Astrocyte (in vitro differentiated cells and primary cell): ENCODE results near the gene ZXDC. TPM values are rescaled to one million over a fixed set of nuclear protein-coding genes. Genes with fewer than 3 reads are reported as not detected.

Experiments used
- DNase-seq: peaks from one replicate; pipeline ENCODE4 v3.0.0-alpha.2; 2010; ENCODE audit warnings: low read depth
- FAIRE-seq: peaks from 2 replicates; lab custom pipeline; 2011; peaks lifted over from hg19 to GRCh38; lab: Jason Lieb, UNC
- H2AFZ ChIP-seq: 2 replicates; pipeline ENCODE4 v1.6.0; 2012; ENCODE audit warnings: low read depth, low read length, inconsistent platforms
- H3K27ac ChIP-seq: 2 replicates; pipeline ENCODE4 v1.5.1; 2011; ENCODE audit warnings: low read depth, low read length, inconsistent platforms
- H3K27me3 ChIP-seq: 2 replicates; pipeline ENCODE4 v1.6.0; 2011; ENCODE audit warnings: low read length, inconsistent platforms; ENCODE audit not compliant: insufficient read depth
- H3K36me3 ChIP-seq: 2 replicates; pipeline ENCODE4 v1.5.1; 2011; ENCODE audit warnings: low read length, inconsistent platforms; ENCODE audit not compliant: insufficient read depth
- H3K4me1 ChIP-seq: 2 replicates; pipeline ENCODE4 v1.5.1; 2011; ENCODE audit warnings: low read length, inconsistent platforms; ENCODE audit not compliant: insufficient read depth
- H3K4me2 ChIP-seq: 2 replicates; pipeline ENCODE4 v1.6.0; 2012; ENCODE audit warnings: low read length, inconsistent platforms
- H3K4me3 ChIP-seq: 2 replicates; pipeline ENCODE4 v1.5.1; 2011; ENCODE audit warnings: low read depth, mild to moderate bottlenecking, low read length, inconsistent platforms; ENCODE audit not compliant: insufficient read depth
- H3K79me2 ChIP-seq: 2 replicates; pipeline ENCODE4 v1.6.0; 2012; ENCODE audit warnings: mild to moderate bottlenecking, low read length, inconsistent platforms; ENCODE audit not compliant: insufficient read depth
- H3K9ac ChIP-seq: 2 replicates; pipeline ENCODE4 v1.6.0; 2012; ENCODE audit warnings: mild to moderate bottlenecking, low read length, inconsistent platforms
- H3K9me3 ChIP-seq: 2 replicates; pipeline ENCODE4 v1.5.1; 2012; ENCODE audit warnings: low read depth, mild to moderate bottlenecking, low read length, inconsistent platforms; ENCODE audit not compliant: insufficient read depth
- H4K20me1 ChIP-seq: 2 replicates; pipeline ENCODE4 v1.6.0; 2012; ENCODE audit warnings: low read length, inconsistent platforms; ENCODE audit not compliant: insufficient read depth
- H3K27ac Mint-ChIP-seq: one replicate; pipeline ENCODE4 v1.8.0; 2021; ENCODE audit warnings: mild to moderate bottlenecking, mixed read lengths; ENCODE audit not compliant: unreplicated experiment
- H3K27me3 Mint-ChIP-seq: one replicate; pipeline ENCODE4 v1.8.0; 2021; ENCODE audit warnings: low read depth, mixed read lengths; ENCODE audit not compliant: unreplicated experiment
- H3K36me3 Mint-ChIP-seq: one replicate; pipeline ENCODE4 v1.8.0; 2021; ENCODE audit warnings: low read depth, mixed read lengths; ENCODE audit not compliant: unreplicated experiment
- H3K4me1 Mint-ChIP-seq: one replicate; pipeline ENCODE4 v1.8.0; 2021; ENCODE audit warnings: low read depth, mixed read lengths; ENCODE audit not compliant: unreplicated experiment
- H3K4me3 Mint-ChIP-seq: one replicate; pipeline ENCODE4 v1.8.0; 2021; ENCODE audit warnings: mild to moderate bottlenecking, moderate library complexity, mixed read lengths; ENCODE audit not compliant: unreplicated experiment
- H3K9me3 Mint-ChIP-seq: one replicate; pipeline ENCODE4 v1.8.0; 2021; ENCODE audit warnings: mild to moderate bottlenecking, mixed read lengths; ENCODE audit not compliant: unreplicated experiment
- EZH2 ChIP-seq: IDR thresholded peaks from 2 replicates; pipeline ENCODE4 v1.6.1; 2012; ENCODE audit warnings: mild to moderate bottlenecking, low read length, inconsistent platforms; ENCODE audit not compliant: insufficient read depth
- total RNA-seq: library from RNA; stranded (reverse); gene quantifications from 2 replicates; pipeline ENCODE4 v1.2.1, GENCODE V29; 2021
- TF ChIP-seq, protein P1 (sequence below): IDR thresholded peaks from 2 replicates; pipeline ENCODE4 v1.5.1; 2011; ENCODE audit warnings: low read depth, mild to moderate bottlenecking, inconsistent platforms, low read length, moderate library complexity; ENCODE audit not compliant: insufficient read depth

Gene ZXDC
- total RNA-seq, 1 donor from 2014 or later = 19.6 TPM

DNA sequence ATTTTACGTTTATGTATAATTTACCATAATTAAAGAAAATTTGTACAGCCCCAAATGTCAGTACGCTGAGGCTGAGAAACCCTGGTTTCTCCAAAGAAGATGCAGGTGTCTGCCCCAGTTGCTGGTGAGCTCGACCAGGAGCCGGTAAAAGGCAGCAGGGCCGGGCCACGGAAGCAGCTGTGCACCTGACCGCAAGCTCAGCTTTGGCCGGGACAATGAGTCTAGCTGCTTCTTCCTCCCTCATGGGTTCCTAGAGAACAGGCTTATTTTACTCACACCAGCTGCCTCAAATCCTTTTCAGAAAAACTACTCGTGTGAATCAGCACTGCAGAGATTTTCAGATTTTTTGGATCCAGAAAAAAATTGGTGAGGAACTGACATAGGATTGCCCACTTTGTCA lies 18.0 kb upstream of the ZXDC start:
- Histone ChIP-seq H3K79me2 (no peaks in the 10 kb centered on the region), H3K27me3 (peaks cover 2% of the 10 kb centered on the region), H3K27ac (no peak overlapping the region), H3K9me3 (no peaks in the 10 kb centered on the region), H3K4me1 (no peaks in the 10 kb centered on the region), H2AFZ (no peak overlapping the region), H3K9ac (no peak overlapping the region), H3K36me3 (no peaks in the 10 kb centered on the region), H4K20me1 (no peaks in the 10 kb centered on the region), H3K4me3 (no peak overlapping the region), H3K4me2 (no peak overlapping the region)
- peaks cover 3% of the 10 kb centered on the region for H3K4me1 Mint-ChIP-seq
- no peak overlapping the region for H3K4me3 Mint-ChIP-seq
- TF ChIP-seq EZH2 = no peak
- TF ChIP-seq, protein P1, sequence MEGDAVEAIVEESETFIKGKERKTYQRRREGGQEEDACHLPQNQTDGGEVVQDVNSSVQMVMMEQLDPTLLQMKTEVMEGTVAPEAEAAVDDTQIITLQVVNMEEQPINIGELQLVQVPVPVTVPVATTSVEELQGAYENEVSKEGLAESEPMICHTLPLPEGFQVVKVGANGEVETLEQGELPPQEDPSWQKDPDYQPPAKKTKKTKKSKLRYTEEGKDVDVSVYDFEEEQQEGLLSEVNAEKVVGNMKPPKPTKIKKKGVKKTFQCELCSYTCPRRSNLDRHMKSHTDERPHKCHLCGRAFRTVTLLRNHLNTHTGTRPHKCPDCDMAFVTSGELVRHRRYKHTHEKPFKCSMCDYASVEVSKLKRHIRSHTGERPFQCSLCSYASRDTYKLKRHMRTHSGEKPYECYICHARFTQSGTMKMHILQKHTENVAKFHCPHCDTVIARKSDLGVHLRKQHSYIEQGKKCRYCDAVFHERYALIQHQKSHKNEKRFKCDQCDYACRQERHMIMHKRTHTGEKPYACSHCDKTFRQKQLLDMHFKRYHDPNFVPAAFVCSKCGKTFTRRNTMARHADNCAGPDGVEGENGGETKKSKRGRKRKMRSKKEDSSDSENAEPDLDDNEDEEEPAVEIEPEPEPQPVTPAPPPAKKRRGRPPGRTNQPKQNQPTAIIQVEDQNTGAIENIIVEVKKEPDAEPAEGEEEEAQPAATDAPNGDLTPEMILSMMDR = no peak
- no peaks in the 10 kb centered on the region for H3K9me3 Mint-ChIP-seq
- H3K27me3 Mint-ChIP-seq = peaks cover 18% of the 10 kb centered on the region
- no peaks in the 10 kb centered on the region for H3K36me3 Mint-ChIP-seq
- DNase-seq (no peak), FAIRE-seq (no peak)
- no peak overlapping the region for H3K27ac Mint-ChIP-seq

DNA sequence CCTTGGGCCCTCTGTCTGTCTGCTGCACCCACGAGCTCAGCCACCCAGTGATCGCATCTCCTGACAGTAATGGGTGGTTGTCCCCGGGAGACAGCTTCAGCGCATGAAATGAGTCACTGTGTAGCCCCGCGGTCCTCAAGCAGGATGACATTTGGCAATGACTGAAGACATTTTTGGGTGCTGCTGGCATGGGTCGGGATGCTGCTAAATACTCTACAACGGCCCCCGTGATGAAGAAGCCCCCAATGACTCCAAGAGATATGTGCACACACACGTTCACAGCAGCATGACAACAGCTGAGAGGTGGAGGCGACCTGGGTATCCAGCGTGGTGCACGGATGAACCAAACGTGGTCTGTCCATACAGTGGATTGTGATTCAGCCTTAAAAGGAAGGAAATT lies 17.4 kb upstream of the ZXDC start:
- H3K27me3 ChIP-seq = peaks cover 2% of the 10 kb centered on the region
- no peak overlapping the region for H3K27ac Mint-ChIP-seq
- no peak overlapping the region for H3K27ac ChIP-seq
- H2AFZ ChIP-seq = no peak overlapping the region
- no peak overlapping the region for H3K4me3 Mint-ChIP-seq
- no peaks in the 10 kb centered on the region for H3K4me1 ChIP-seq
- no peaks in the 10 kb centered on the region for H3K79me2 ChIP-seq
- no peak overlapping the region for H3K4me2 ChIP-seq
- H3K27me3 Mint-ChIP-seq = peaks cover 18% of the 10 kb centered on the region
- H4K20me1 ChIP-seq = no peaks in the 10 kb centered on the region
- no peaks in the 10 kb centered on the region for H3K9me3 Mint-ChIP-seq
- H3K9ac ChIP-seq = no peak overlapping the region
- H3K4me3 ChIP-seq = no peak overlapping the region
- no peaks in the 10 kb centered on the region for H3K36me3 ChIP-seq
- TF ChIP-seq EZH2 = no peak
- TF ChIP-seq, protein P1 = no peak
- no peaks in the 10 kb centered on the region for H3K36me3 Mint-ChIP-seq
- DNase-seq (no peak), FAIRE-seq (no peak)
- no peaks in the 10 kb centered on the region for H3K9me3 ChIP-seq
- H3K4me1 Mint-ChIP-seq = peaks cover 3% of the 10 kb centered on the region

DNA sequence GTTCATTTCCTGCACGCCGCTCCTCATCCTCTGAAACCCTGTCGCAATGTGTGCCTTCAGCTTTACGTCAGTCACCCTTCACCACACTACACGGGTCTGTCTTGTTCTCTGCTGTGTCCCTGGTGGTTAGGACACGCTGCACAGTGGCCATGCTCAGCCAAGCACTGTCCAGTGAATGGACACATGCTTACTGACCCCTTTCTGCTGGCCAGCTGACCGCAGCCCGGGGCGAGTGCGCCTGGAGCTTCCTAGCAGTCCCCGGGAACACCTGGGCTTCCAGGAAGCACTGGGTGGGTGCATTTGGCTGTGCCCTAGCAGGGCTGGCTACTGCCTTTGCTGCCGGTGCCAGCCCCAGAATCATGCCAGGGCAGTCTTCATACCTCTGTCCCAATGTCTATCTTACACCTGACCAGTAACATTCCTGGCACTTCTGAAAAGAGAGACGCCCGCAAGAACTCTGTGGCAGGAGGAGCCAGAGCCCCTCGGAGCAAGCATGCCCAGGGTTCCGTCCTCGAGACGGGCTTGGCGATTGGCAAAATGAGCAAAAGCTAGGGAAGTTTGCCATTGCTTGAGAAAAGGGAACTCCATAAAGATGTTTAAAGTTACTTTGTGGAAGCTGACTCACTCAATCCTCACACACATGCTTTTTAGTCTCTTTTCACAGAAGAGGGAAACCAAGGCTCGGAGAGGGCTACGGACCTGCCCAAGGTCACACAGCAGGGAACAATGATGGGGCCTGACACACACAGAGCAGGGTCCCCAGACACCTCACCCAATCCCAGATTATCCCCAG lies 15.7 kb upstream of the ZXDC start:
- Mint-ChIP-seq H3K4me3 (no peak overlapping the region), H3K9me3 (no peaks in the 10 kb centered on the region), H3K27ac (no peak overlapping the region), H3K36me3 (no peaks in the 10 kb centered on the region), H3K27me3 (peaks cover 19% of the 10 kb centered on the region), H3K4me1 (peaks cover 6% of the 10 kb centered on the region)
- Histone ChIP-seq H3K27me3 (peaks cover 2% of the 10 kb centered on the region), H3K4me3 (no peak overlapping the region), H3K36me3 (no peaks in the 10 kb centered on the region), H3K27ac (no peak overlapping the region), H4K20me1 (no peaks in the 10 kb centered on the region), H3K9me3 (no peaks in the 10 kb centered on the region), H2AFZ (no peak overlapping the region), H3K9ac (no peak overlapping the region), H3K4me1 (peaks cover 5% of the 10 kb centered on the region), H3K79me2 (no peaks in the 10 kb centered on the region), H3K4me2 (no peak overlapping the region)
- TF ChIP-seq, protein P1 = no peak
- TF ChIP-seq EZH2 = no peak
- no peak for FAIRE-seq
- no peak for DNase-seq
